ENCODE measurements around the gene NF1. TPM values are rescaled to one million over a fixed set of nuclear protein-coding genes. Genes with fewer than 3 reads are reported as not detected.

The NF1 gene
- total RNA-seq, 1 donor from 2014 or later, result 82.5 TPM

DNA sequence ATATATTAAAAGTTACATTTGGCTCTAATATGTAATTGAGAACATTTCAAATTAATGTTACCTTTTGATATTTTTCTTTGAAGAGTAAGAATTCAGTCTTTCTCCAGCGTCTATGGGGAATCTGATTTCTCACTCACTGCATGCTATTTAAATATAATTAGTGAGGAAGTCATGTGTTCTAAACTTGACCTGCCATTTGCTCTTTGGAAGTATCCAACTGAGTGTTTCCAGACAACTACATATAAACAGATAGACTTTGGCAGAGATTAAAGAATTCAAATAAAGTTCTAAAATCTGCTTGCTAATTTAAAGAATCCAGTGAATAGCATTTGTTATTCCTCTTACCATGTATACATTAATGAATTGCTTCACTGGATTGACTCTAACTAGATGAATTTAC is 178.7 kb downstream of the NF1 start:
- TF ChIP-seq, protein P1, sequence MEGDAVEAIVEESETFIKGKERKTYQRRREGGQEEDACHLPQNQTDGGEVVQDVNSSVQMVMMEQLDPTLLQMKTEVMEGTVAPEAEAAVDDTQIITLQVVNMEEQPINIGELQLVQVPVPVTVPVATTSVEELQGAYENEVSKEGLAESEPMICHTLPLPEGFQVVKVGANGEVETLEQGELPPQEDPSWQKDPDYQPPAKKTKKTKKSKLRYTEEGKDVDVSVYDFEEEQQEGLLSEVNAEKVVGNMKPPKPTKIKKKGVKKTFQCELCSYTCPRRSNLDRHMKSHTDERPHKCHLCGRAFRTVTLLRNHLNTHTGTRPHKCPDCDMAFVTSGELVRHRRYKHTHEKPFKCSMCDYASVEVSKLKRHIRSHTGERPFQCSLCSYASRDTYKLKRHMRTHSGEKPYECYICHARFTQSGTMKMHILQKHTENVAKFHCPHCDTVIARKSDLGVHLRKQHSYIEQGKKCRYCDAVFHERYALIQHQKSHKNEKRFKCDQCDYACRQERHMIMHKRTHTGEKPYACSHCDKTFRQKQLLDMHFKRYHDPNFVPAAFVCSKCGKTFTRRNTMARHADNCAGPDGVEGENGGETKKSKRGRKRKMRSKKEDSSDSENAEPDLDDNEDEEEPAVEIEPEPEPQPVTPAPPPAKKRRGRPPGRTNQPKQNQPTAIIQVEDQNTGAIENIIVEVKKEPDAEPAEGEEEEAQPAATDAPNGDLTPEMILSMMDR (IDR thresholded peaks at IDR 0.05; ENCODE audit: unreplicated experiment), result no peak
- Mint-ChIP-seq H3K27ac (no peak overlapping the region), H3K36me3 (ENCODE audit: insufficient read depth) (peaks cover 30% of the 10 kb centered on the region), H3K4me3 (ENCODE audit: low read depth) (no peak overlapping the region), H3K4me1 (ENCODE audit: low read depth) (peaks cover 5% of the 10 kb centered on the region), H3K9me3 (ENCODE audit: low read depth) (no peaks in the 10 kb centered on the region), H3K27me3 (no peaks in the 10 kb centered on the region)
- no peak for DNase-seq (ENCODE audit: low spot score, unreplicated experiment)

DNA sequence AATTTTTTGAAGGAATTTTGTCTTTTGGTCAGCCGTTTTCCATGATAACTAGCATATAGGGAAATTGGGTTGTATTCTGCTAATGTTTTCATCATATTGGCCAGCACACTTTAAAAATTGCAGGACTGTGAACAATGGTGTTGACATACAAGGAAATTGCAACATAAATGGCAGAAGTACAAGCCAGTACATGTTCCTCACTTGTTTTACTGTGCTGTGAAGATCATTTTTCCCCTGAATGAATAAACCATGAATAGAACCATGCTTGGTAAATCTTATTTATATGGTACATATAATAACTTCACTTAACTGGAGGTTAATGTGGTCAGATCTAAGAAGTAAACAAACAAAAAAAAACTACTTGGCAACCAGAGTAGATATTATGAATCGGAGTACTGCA is 179.5 kb downstream of the NF1 start:
- no peak overlapping the region for H3K4me3 Mint-ChIP-seq (ENCODE audit: low read depth)
- no peak overlapping the region for H3K27ac Mint-ChIP-seq
- no peak for DNase-seq (ENCODE audit: low spot score, unreplicated experiment)
- no peaks in the 10 kb centered on the region for H3K9me3 Mint-ChIP-seq (ENCODE audit: low read depth)
- peaks cover 4% of the 10 kb centered on the region for H3K4me1 Mint-ChIP-seq (ENCODE audit: low read depth)
- H3K36me3 Mint-ChIP-seq (ENCODE audit: insufficient read depth), result peaks cover 28% of the 10 kb centered on the region
- no peaks in the 10 kb centered on the region for H3K27me3 Mint-ChIP-seq
- TF ChIP-seq, protein P1 (IDR thresholded peaks at IDR 0.05; ENCODE audit: unreplicated experiment), result no peak

DNA sequence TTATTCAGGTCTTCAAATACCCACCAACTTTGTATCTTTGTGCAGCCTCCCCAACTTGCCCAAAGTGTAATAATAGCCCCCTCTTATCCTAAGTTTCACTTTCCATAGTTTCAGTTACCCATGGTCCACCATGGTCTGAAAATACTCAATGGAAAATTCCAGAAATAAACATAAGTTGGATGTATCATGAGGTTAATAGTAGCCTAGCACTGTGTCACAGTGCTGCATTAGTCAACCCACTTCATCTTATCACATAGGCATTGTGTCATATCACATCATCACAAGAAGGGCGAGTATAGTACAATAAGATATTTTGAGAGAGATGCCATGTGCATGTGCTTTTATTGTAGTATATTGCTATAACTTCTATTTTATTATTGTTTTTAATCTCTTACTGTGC is 180.3 kb downstream of the NF1 start:
- no peaks in the 10 kb centered on the region for H3K4me1 Mint-ChIP-seq (ENCODE audit: low read depth)
- H3K4me3 Mint-ChIP-seq (ENCODE audit: low read depth), result no peak overlapping the region
- DNase-seq (ENCODE audit: low spot score, unreplicated experiment), result no peak
- peaks cover 24% of the 10 kb centered on the region for H3K36me3 Mint-ChIP-seq (ENCODE audit: insufficient read depth)
- H3K27me3 Mint-ChIP-seq, result no peaks in the 10 kb centered on the region
- peak overlapping the region; percentile 62 for H3K27ac Mint-ChIP-seq
- TF ChIP-seq, protein P1 (IDR thresholded peaks at IDR 0.05; ENCODE audit: unreplicated experiment), result no peak
- no peaks in the 10 kb centered on the region for H3K9me3 Mint-ChIP-seq (ENCODE audit: low read depth)

DNA sequence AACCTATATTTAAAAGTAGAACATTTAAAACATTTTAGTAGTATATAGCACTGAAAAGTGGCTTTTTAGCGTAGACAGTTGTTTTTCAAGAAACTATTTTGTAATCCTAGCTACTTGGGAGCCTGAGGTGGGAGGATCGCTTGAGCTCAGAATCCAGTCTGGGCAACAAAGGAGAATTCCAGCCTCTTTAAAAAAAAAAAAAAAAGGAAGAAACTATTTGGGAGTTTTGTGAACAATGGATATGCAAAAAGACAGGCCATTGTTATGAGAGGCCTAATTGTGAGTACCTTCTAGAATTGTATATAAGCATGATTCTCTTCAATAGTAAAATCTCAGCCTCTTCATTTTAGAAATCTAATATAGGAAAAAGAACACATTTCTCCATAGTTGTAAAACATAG is 184.6 kb downstream of the NF1 start:
- no peak overlapping the region for H3K27ac Mint-ChIP-seq
- no peak for DNase-seq (ENCODE audit: low spot score, unreplicated experiment)
- TF ChIP-seq, protein P1 (IDR thresholded peaks at IDR 0.05; ENCODE audit: unreplicated experiment), result no peak
- no peak overlapping the region for H3K4me3 Mint-ChIP-seq (ENCODE audit: low read depth)
- H3K9me3 Mint-ChIP-seq (ENCODE audit: low read depth), result no peaks in the 10 kb centered on the region
- H3K27me3 Mint-ChIP-seq, result no peaks in the 10 kb centered on the region
- H3K4me1 Mint-ChIP-seq (ENCODE audit: low read depth), result no peaks in the 10 kb centered on the region
- peaks cover 25% of the 10 kb centered on the region for H3K36me3 Mint-ChIP-seq (ENCODE audit: insufficient read depth)

DNA sequence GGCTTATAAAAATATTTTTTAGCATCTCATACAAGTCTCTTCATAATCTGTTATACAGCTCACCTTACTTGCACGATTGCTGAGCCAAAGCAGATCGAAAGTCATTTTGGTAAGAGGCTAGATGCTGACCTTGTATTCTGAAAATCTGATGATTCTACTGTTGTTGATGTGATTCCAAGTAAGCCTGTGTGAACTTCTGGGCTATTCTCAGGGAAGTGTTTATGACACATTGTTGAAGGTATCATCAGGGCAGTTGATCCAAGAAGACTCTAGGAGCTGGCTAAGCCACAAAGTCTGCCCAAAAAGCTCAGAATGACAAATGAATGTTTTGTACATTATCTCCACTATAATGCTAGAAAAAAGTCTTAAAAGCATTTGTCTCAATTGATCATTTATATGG is 186.3 kb downstream of the NF1 start:
- Mint-ChIP-seq H3K36me3 (ENCODE audit: insufficient read depth) (peaks cover 15% of the 10 kb centered on the region), H3K27me3 (no peaks in the 10 kb centered on the region), H3K4me3 (ENCODE audit: low read depth) (no peak overlapping the region), H3K9me3 (ENCODE audit: low read depth) (no peaks in the 10 kb centered on the region), H3K4me1 (ENCODE audit: low read depth) (no peaks in the 10 kb centered on the region), H3K27ac (no peak overlapping the region)
- TF ChIP-seq, protein P1 (IDR thresholded peaks at IDR 0.05; ENCODE audit: unreplicated experiment), result no peak
- no peak for DNase-seq (ENCODE audit: low spot score, unreplicated experiment)

All from progenitor cell of endocrine pancreas (in vitro differentiated cells).